SK-N-SH (cell line): Measurements from ENCODE around the gene SEC24D.

Source experiments
- CHD2 ChIP-seq: fragments of 150-350 bp; IDR thresholded peaks from 2 replicates; pipeline ENCODE4 v1.6.1; 2018; ENCODE audit warnings: low read length; ENCODE audit not compliant: partially characterized antibody
- CTCF ChIP-seq: fragments of 200-600 bp; sonication (generic); IDR thresholded peaks from 2 replicates; pipeline ENCODE4 v1.6.1; 2017; ENCODE audit warnings: antibody characterized with exemption, mild to moderate bottlenecking, moderate library complexity
- EZH2phosphoT487 ChIP-seq: fragments of 200-600 bp; sonication (generic); IDR thresholded peaks from 2 replicates; pipeline ENCODE4 v1.6.1; 2017; ENCODE audit warnings: low read depth, mixed run types, mild to moderate bottlenecking, antibody characterized with exemption, moderate library complexity, borderline replicate concordance
- FOXM1 ChIP-seq: IDR thresholded peaks from 2 replicates; pipeline ENCODE4 v1.4.0; 2012; ENCODE audit warnings: low read depth, mild to moderate bottlenecking
- NFIC ChIP-seq: IDR thresholded peaks from 2 replicates; pipeline ENCODE4 v1.4.0; 2012; ENCODE audit warnings: borderline replicate concordance

GRCh38 chr4:118823471-118823870 lies 12.5 kb downstream of the SEC24D start:
- TF ChIP-seq NFIC (no peak), EZH2phosphoT487 (no peak), CTCF (no peak), FOXM1 (no peak), CHD2 (no peak)
